Fibroblast of villous mesenchyme (primary cell): Measurements from ENCODE around the gene LRRIQ4. TPM values are rescaled to one million over a fixed set of nuclear protein-coding genes. Genes with fewer than 3 reads are reported as not detected.

Experiments used
- DNase-seq: peaks from one replicate; pipeline ENCODE4 v3.0.0-alpha.2; 2010; ENCODE audit warnings: low read depth
- H3K4me3 ChIP-seq: 2 replicates; pipeline ENCODE4 v1.5.1; 2011; ENCODE audit warnings: low read depth, mild to moderate bottlenecking, low read length
- total RNA-seq: library from RNA; depleted of rRNA; stranded (reverse); fragments of >200 nt; gene quantifications from 2 replicates; pipeline ENCODE4 v1.2.3, GENCODE V29; 2012
- TF ChIP-seq, protein P1 (sequence below): IDR thresholded peaks from 2 replicates; pipeline ENCODE4 v1.5.1; 2012; ENCODE audit warnings: low read depth, mild to moderate bottlenecking, low read length; ENCODE audit not compliant: insufficient read depth

Gene LRRIQ4
- total RNA-seq, 1 donor: not detected

DNA sequence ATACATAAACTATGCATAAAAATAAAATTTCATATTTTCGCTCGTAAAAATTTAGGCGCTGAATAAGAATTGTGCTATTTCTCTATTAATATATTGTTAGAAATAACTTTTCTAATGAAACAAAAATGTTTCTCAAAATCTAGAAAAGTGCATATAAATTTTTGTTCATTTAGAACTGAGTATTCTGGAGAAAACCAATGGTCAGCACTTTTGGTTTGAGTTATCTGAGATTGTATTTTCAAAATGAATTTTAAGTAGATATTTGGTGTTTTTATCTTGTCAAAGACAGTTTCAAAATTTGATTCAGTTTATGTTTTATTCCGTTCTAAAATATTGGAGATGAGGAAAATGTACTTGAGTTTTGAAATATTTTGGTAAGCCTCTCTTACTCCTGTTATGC, 25.6 kb upstream of the LRRIQ4 start:
- TF ChIP-seq, protein P1, sequence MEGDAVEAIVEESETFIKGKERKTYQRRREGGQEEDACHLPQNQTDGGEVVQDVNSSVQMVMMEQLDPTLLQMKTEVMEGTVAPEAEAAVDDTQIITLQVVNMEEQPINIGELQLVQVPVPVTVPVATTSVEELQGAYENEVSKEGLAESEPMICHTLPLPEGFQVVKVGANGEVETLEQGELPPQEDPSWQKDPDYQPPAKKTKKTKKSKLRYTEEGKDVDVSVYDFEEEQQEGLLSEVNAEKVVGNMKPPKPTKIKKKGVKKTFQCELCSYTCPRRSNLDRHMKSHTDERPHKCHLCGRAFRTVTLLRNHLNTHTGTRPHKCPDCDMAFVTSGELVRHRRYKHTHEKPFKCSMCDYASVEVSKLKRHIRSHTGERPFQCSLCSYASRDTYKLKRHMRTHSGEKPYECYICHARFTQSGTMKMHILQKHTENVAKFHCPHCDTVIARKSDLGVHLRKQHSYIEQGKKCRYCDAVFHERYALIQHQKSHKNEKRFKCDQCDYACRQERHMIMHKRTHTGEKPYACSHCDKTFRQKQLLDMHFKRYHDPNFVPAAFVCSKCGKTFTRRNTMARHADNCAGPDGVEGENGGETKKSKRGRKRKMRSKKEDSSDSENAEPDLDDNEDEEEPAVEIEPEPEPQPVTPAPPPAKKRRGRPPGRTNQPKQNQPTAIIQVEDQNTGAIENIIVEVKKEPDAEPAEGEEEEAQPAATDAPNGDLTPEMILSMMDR: no peak
- no peak for DNase-seq
- no peak overlapping the region for H3K4me3 ChIP-seq

DNA sequence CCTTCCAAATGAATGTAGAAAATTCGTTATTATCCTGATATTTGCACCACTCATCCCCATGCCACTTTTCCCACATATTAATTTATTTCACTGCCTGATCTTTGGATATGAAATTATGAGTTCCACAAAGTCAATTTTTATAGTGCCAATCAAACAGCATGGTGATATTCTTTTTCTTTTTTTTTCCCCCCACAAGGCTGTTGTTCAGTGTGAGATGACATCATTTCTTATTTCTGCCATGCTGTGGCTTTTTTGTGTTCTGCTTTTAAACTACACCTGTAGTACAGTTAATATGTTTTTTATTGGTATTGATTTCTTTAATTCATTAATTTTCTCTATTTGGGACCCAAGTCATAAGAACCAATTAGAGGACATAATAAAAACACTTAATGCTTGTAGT, 24.9 kb upstream of the LRRIQ4 start:
- TF ChIP-seq, protein P1: no peak
- no peak for DNase-seq
- no peak overlapping the region for H3K4me3 ChIP-seq

DNA sequence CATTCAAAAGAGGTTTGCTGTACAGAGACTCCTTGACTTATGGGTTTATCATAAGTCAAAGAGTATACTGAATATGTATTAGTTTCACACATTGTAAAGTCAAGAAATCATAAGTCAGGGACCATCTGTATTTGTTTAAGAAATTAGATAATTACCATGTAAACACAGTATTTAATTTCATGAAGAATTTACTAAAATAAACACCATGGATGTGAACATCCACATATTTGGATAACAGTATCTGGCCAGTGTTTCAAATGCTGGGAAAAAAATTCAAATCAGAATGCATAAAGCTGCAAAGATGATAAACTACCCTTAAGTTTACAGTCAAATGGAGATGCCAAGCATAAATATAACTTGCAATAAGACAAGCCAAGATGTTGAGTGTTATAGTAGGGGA, 22.5 kb upstream of the LRRIQ4 start:
- H3K4me3 ChIP-seq: no peak overlapping the region
- TF ChIP-seq, protein P1: no peak
- no peak for DNase-seq

DNA sequence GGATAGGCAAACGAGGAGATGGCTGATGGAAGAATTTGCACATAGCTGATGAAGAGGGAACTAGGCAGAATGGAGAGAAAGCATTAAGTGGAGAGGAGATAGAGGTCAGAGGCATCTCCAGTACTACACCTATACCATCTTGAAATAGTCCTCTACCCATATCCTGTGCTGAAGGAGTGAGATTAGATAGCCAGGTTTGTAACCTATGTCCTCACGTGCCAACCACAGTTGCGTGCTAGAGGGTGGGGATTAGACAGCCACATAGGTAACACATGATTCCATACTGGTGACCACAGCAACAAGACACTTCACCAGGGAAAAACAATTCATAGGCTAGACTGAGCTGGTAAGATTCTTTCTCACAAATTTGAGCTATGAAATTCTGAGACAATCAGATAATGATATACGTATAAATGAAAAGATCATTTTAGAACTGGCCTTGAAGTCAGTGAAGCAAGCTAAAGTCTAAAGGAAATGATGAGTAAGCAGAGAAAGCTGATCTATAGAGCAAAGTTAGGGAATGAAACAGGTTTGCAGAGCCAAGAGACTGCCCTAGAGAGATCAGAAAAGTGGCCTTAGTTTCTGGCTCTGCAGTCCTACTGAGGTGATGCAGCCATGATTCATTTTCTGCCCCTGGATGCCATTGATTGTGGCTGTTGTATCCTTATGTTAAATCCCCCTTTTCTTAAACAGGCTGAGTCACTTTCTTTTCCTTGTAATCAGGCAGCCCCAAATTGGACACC, 21.8 kb upstream of the LRRIQ4 start:
- DNase-seq: no peak
- H3K4me3 ChIP-seq: no peak overlapping the region
- TF ChIP-seq, protein P1: no peak

DNA sequence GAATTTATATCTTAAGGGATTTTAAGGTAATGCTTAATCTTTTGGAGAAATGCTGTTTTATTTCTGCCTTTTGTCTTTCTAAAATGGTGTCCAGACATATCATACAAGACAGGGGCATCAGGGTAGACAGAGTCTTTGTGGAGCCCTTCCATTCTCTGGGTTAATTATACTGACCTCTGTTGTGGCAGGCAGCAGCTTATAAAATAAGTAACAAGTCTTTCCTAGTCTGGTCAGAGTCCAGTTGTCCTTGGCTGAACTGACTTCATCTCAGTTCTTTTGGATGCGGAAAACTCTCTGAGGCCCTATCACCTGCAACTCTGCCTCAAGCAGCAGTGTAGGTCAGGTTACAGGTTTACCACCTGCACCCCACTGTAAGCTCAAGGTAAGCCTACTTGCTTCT, 20.3 kb upstream of the LRRIQ4 start:
- H3K4me3 ChIP-seq: no peak overlapping the region
- no peak for DNase-seq
- TF ChIP-seq, protein P1: no peak

- TF ChIP-seq, protein P1: no peak
- H3K4me3 ChIP-seq: no peak overlapping the region
- no peak for DNase-seq
Measured at GRCh38 chr3:169804681-169805080, 8.0 kb upstream of the LRRIQ4 start.
